Measurements from ENCODE around the gene GTF2H4. TPM values are rescaled to one million over a fixed set of nuclear protein-coding genes. Genes with fewer than 3 reads are reported as not detected.
A peak's percentile ranks its signal among the peaks of the same experiment; 100 is the strongest.

Gene GTF2H4
- total RNA-seq, 1 donor from 2014 or later: 29.2 TPM

DNA sequence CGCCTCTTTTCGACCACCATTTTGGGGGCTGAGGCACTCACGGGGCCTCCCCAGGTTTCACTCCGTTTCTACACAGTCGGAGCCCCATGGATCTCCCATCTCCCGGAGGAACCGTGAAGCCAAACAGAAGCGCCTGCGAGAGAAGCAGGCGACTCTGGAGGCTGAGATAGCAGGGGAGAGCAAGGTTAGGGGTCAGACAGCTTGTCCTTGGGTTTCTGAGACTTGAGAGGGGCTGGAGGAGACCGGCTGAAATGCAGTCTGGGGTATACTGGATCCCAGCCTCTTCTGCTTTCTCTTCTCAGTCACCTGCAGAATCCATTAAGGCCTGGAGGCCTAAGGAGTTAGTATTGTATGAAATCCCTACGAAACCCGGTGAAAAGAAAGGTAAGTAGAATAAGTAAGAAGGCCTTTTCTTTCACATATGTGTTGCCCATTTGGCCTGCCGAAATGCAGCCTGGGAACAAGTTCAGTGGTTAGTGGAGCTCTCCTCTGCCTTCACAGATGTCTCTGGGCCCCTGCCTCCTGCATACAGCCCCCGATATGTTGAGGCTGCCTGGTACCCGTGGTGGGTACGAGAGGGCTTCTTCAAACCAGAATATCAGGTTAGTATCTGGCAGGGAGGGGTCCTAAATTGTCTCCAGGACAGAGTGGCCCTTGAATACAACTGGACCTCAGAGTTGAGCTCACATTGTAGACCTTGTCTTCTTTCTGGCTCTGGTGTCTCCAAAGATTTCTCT is 7.0 kb downstream of the GTF2H4 start:
- no peaks in the 10 kb centered on the region for H3K27me3 ChIP-seq
- H3K36me3 ChIP-seq: no peaks in the 10 kb centered on the region
- H3K9me3 ChIP-seq (ENCODE audit: low read depth): no peaks in the 10 kb centered on the region
- no peak overlapping the region for H3K27ac Mint-ChIP-seq
- no peaks in the 10 kb centered on the region for H4K20me1 ChIP-seq (ENCODE audit: low read depth)
- H3K4me3 Mint-ChIP-seq: peak overlapping the region; percentile 93
- H3K9ac ChIP-seq: no peak overlapping the region
- H3K27me3 Mint-ChIP-seq (ENCODE audit: insufficient read depth, low read depth): peaks cover 9% of the 10 kb centered on the region
- peaks cover 31% of the 10 kb centered on the region for H3K36me3 Mint-ChIP-seq
- H3K4me3 ChIP-seq: peak overlapping the region; percentile 62
- H3K4me1 ChIP-seq: peaks cover 15% of the 10 kb centered on the region
- no peaks in the 10 kb centered on the region for H3K79me2 ChIP-seq (ENCODE audit: low read depth)
- H3K4me1 Mint-ChIP-seq: peaks cover 26% of the 10 kb centered on the region
- H3K4me2 ChIP-seq: peak overlapping the region; percentile 93
- peaks cover 28% of the 10 kb centered on the region for H3F3A ChIP-seq (ENCODE audit: low read depth)
- TF ChIP-seq, protein P1, sequence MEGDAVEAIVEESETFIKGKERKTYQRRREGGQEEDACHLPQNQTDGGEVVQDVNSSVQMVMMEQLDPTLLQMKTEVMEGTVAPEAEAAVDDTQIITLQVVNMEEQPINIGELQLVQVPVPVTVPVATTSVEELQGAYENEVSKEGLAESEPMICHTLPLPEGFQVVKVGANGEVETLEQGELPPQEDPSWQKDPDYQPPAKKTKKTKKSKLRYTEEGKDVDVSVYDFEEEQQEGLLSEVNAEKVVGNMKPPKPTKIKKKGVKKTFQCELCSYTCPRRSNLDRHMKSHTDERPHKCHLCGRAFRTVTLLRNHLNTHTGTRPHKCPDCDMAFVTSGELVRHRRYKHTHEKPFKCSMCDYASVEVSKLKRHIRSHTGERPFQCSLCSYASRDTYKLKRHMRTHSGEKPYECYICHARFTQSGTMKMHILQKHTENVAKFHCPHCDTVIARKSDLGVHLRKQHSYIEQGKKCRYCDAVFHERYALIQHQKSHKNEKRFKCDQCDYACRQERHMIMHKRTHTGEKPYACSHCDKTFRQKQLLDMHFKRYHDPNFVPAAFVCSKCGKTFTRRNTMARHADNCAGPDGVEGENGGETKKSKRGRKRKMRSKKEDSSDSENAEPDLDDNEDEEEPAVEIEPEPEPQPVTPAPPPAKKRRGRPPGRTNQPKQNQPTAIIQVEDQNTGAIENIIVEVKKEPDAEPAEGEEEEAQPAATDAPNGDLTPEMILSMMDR (IDR thresholded peaks at IDR 0.05): no peak
- no peak for TF ChIP-seq EZH2phosphoT487 (IDR thresholded peaks at IDR 0.05)
- no peak for TF ChIP-seq EZH2 (IDR thresholded peaks at IDR 0.05)
- H3K9me3 Mint-ChIP-seq: no peaks in the 10 kb centered on the region
- no peak overlapping the region for H3K27ac ChIP-seq
- H2AFZ ChIP-seq (replicated peaks): no peak overlapping the region
- no peak for DNase-seq (ENCODE audit: low spot score)

DNA sequence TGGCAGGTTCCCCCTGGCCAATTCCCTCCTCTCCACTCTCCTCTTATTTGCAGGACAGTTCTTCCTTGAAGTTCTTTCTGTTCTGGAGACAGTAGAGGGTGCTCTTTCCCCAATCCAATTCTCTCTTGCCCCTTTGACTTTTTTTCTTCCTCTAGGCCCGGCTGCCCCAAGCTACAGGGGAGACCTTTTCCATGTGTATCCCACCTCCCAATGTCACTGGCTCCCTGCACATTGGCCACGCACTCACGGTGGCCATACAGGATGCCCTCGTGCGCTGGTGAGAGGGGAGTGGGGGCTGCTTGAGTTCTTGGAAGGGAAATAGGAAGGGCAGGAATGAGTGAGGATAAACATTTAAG is 7.6 kb downstream of the GTF2H4 start:
- Mint-ChIP-seq H3K27ac (peak overlapping the region; percentile 4), H3K27me3 (ENCODE audit: insufficient read depth, low read depth) (peaks cover 9% of the 10 kb centered on the region), H3K9me3 (no peaks in the 10 kb centered on the region), H3K4me3 (peak overlapping the region; percentile 93), H3K36me3 (peaks cover 36% of the 10 kb centered on the region), H3K4me1 (peaks cover 26% of the 10 kb centered on the region)
- no peaks in the 10 kb centered on the region for H3K79me2 ChIP-seq (ENCODE audit: low read depth)
- H3K9me3 ChIP-seq (ENCODE audit: low read depth): no peaks in the 10 kb centered on the region
- DNase-seq (ENCODE audit: low spot score): peak; percentile 75
- peaks cover 28% of the 10 kb centered on the region for H3F3A ChIP-seq (ENCODE audit: low read depth)
- no peaks in the 10 kb centered on the region for H4K20me1 ChIP-seq (ENCODE audit: low read depth)
- no peak for TF ChIP-seq EZH2phosphoT487 (IDR thresholded peaks at IDR 0.05)
- TF ChIP-seq, protein P1 (IDR thresholded peaks at IDR 0.05): peak; percentile 70
- H3K36me3 ChIP-seq: no peaks in the 10 kb centered on the region
- no peak overlapping the region for H3K9ac ChIP-seq
- no peak overlapping the region for H3K27ac ChIP-seq
- no peak overlapping the region for H2AFZ ChIP-seq (replicated peaks)
- peaks cover 15% of the 10 kb centered on the region for H3K4me1 ChIP-seq
- peak overlapping the region; percentile 93 for H3K4me2 ChIP-seq
- H3K27me3 ChIP-seq: no peaks in the 10 kb centered on the region
- no peak overlapping the region for H3K4me3 ChIP-seq

DNA sequence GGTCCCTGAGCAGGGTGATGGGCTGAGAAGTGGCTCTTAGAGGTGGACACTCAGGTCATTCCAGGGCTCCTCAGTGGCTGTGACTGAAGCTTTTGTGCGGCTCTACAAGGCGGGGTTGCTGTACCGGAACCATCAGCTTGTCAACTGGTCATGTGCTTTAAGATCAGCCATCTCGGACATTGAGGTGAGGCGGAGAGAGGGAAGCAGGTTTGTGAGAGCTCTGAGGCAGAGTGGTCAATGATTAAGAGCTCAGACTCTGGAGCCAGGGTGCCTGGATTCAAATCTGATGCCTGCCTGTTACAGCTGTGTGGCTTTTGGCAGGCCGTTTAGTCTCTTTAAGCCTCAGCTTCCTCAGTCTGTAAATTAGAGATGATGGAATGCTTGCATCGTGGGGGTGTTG is 9.0 kb downstream of the GTF2H4 start:
- peaks cover 7% of the 10 kb centered on the region for H3K27me3 Mint-ChIP-seq (ENCODE audit: insufficient read depth, low read depth)
- H3K4me1 ChIP-seq: peaks cover 15% of the 10 kb centered on the region
- no peaks in the 10 kb centered on the region for H3K9me3 ChIP-seq (ENCODE audit: low read depth)
- H3K4me3 ChIP-seq: no peak overlapping the region
- no peaks in the 10 kb centered on the region for H3K27me3 ChIP-seq
- H3F3A ChIP-seq (ENCODE audit: low read depth): peaks cover 28% of the 10 kb centered on the region
- no peaks in the 10 kb centered on the region for H3K79me2 ChIP-seq (ENCODE audit: low read depth)
- TF ChIP-seq EZH2phosphoT487 (IDR thresholded peaks at IDR 0.05) (no peak), EZH2 (IDR thresholded peaks at IDR 0.05) (no peak)
- no peaks in the 10 kb centered on the region for H3K9me3 Mint-ChIP-seq
- H3K4me1 Mint-ChIP-seq: peaks cover 26% of the 10 kb centered on the region
- H2AFZ ChIP-seq (replicated peaks): no peak overlapping the region
- H3K36me3 Mint-ChIP-seq: peaks cover 28% of the 10 kb centered on the region
- no peak overlapping the region for H3K4me3 Mint-ChIP-seq
- H3K4me2 ChIP-seq: no peak overlapping the region
- H4K20me1 ChIP-seq (ENCODE audit: low read depth): no peaks in the 10 kb centered on the region
- no peak overlapping the region for H3K27ac ChIP-seq
- H3K36me3 ChIP-seq: no peaks in the 10 kb centered on the region
- no peak overlapping the region for H3K9ac ChIP-seq
- no peak for DNase-seq (ENCODE audit: low spot score)
- no peak overlapping the region for H3K27ac Mint-ChIP-seq

DNA sequence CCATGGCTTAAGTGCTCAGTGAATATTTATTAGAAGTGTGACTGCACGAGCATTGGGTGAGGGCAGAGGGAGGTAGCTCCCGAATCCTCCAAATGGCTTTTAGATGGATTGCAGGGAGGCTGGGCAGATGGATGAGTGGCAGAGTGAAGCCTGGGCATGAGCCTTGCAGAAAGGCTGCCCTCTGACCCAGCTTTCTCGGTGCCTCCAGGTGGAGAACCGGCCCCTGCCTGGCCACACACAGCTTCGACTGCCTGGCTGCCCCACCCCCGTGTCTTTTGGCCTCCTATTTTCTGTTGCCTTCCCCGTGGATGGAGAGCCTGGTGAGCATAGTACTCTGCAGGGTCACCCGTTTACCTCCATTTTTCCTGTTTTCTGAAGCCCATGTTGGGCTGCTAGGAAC is 9.5 kb downstream of the GTF2H4 start:
- H3K36me3 Mint-ChIP-seq: peaks cover 28% of the 10 kb centered on the region
- Histone ChIP-seq H3F3A (ENCODE audit: low read depth) (peaks cover 24% of the 10 kb centered on the region), H3K36me3 (no peaks in the 10 kb centered on the region)

More for the DNA sequence above, 9.5 kb downstream of the GTF2H4 start:
- Histone ChIP-seq H3K27ac (no peak overlapping the region), H3K79me2 (ENCODE audit: low read depth) (no peaks in the 10 kb centered on the region), H3K4me3 (no peak overlapping the region), H3K9ac (no peak overlapping the region), H2AFZ (replicated peaks) (no peak overlapping the region), H3K4me2 (no peak overlapping the region), H3K27me3 (no peaks in the 10 kb centered on the region), H3K4me1 (peaks cover 15% of the 10 kb centered on the region), H4K20me1 (ENCODE audit: low read depth) (no peaks in the 10 kb centered on the region), H3K9me3 (ENCODE audit: low read depth) (no peaks in the 10 kb centered on the region)
- Mint-ChIP-seq H3K4me3 (no peak overlapping the region), H3K9me3 (no peaks in the 10 kb centered on the region), H3K27ac (no peak overlapping the region), H3K27me3 (ENCODE audit: insufficient read depth, low read depth) (peaks cover 10% of the 10 kb centered on the region), H3K4me1 (peaks cover 26% of the 10 kb centered on the region)
- TF ChIP-seq EZH2phosphoT487 (IDR thresholded peaks at IDR 0.05): no peak
- TF ChIP-seq, protein P1 (IDR thresholded peaks at IDR 0.05): no peak
- TF ChIP-seq EZH2 (IDR thresholded peaks at IDR 0.05): no peak
- no peak for DNase-seq (ENCODE audit: low spot score)
